Measurements from ENCODE around the gene PTH. TPM values are rescaled to one million over a fixed set of nuclear protein-coding genes. Genes with fewer than 3 reads are reported as not detected.

PTH gene
- total RNA-seq, 2 experiments from 2014 or later = not detected

Other genes starting within 250 kb of the PTH start
- gene BMAL1, start 218.2 kb downstream of the PTH start, total RNA-seq = 10 to 100 TPM; 76.8 to 83.3 TPM
- 10 to 100 TPM; 20.1 to 21.8 TPM for gene BTBD10, start 32.8 kb downstream of the PTH start, total RNA-seq
- 10 to 100 TPM; 48.9 to 49.7 TPM for gene FAR1, start 172.7 kb upstream of the PTH start, total RNA-seq